ENCODE results near the gene NTRK3.

GRCh38 chr15:88239594-88239993, 16.9 kb downstream of the NTRK3 start:
- no peak for TF ChIP-seq CTCF (conservative IDR thresholded peaks at IDR 0.05)
- TF ChIP-seq EZH2 (IDR thresholded peaks at IDR 0.05; ENCODE audit: low read depth) = no peak

Data from PC-9 (cell line).